Endodermal cell (in vitro differentiated cells): ENCODE data around the gene IPCEF1. TPM values are rescaled to one million over a fixed set of nuclear protein-coding genes. Genes with fewer than 3 reads are reported as not detected.

ENCODE experiments used
- DNase-seq: peaks from one replicate; pipeline ENCODE4 v3.0.0-alpha.2; 2017
- H3K27ac ChIP-seq: 2 replicates; pipeline ENCODE4 v1.5.1; 2013; ENCODE audit warnings: mild to moderate bottlenecking, low read depth, low read length, moderate library complexity
- H3K27me3 ChIP-seq: 2 replicates; pipeline ENCODE4 v1.6.1; 2013; ENCODE audit warnings: mild to moderate bottlenecking, low read length, moderate library complexity; ENCODE audit not compliant: insufficient read depth, control insufficient read depth, poor library complexity, severe bottlenecking
- H3K36me3 ChIP-seq: 2 replicates; pipeline ENCODE4 v1.7.0; 2013; ENCODE audit warnings: mild to moderate bottlenecking, low read length, moderate library complexity; ENCODE audit not compliant: control insufficient read depth, insufficient read depth
- H3K4me1 ChIP-seq: one replicate; pipeline ENCODE4 v1.7.0; 2013; ENCODE audit warnings: low read length; ENCODE audit not compliant: control insufficient read depth, insufficient read depth
- H3K4me3 ChIP-seq: 2 replicates; pipeline ENCODE4 v1.5.1; 2013; ENCODE audit warnings: mild to moderate bottlenecking, low read length, moderate library complexity
- H3K9ac ChIP-seq: 2 replicates; pipeline ENCODE4 v1.6.1; 2013; ENCODE audit warnings: mild to moderate bottlenecking, low read length, moderate library complexity; ENCODE audit not compliant: poor library complexity, severe bottlenecking; ENCODE audit errors: extremely low read depth
- H3K9me3 ChIP-seq: 2 replicates; pipeline ENCODE4 v1.6.1; 2013; ENCODE audit warnings: mild to moderate bottlenecking, low read length, moderate library complexity; ENCODE audit not compliant: control insufficient read depth
- H3K27ac Mint-ChIP-seq: 2 replicates; pipeline ENCODE4 v1.8.0; 2020; ENCODE audit warnings: mixed read lengths
- H3K27me3 Mint-ChIP-seq: 2 replicates; pipeline ENCODE4 v1.8.0; 2021; ENCODE audit warnings: mild to moderate bottlenecking, mixed read lengths; ENCODE audit not compliant: insufficient read depth
- H3K36me3 Mint-ChIP-seq: 2 replicates; pipeline ENCODE4 v1.8.0; 2020; ENCODE audit warnings: low read depth, mixed read lengths
- H3K4me1 Mint-ChIP-seq: 2 replicates; pipeline ENCODE4 v1.8.0; 2020; ENCODE audit warnings: mixed read lengths
- H3K4me3 Mint-ChIP-seq: 2 replicates; pipeline ENCODE4 v1.8.0; 2020; ENCODE audit warnings: mild to moderate bottlenecking, moderate library complexity, mixed read lengths
- H3K9me3 Mint-ChIP-seq: 2 replicates; pipeline ENCODE4 v1.8.0; 2020; ENCODE audit warnings: mild to moderate bottlenecking, mixed read lengths
- CTCF ChIP-seq: fragments of 200-600 bp; sonication (generic); conservative IDR thresholded peaks from 2 replicates; pipeline ENCODE4 v1.5.0; 2021; ENCODE audit warnings: antibody characterized with exemption, mild to moderate bottlenecking
- WGBS, 2 experiments: methylation state at CpG; one replicate each; pipeline versions ENCODE4 v1.1.5 to v1.1.7; 2013; ENCODE audit warnings: missing lambda C conversion rate in 2 of 2, mixed read lengths in 1 of 2; ENCODE audit not compliant: insufficient coverage in 1 of 2, insufficient read length in 1 of 2; 5-methylcytosine and 5-hydroxymethylcytosine counted together
- total RNA-seq, 2 donors: library from RNA; stranded (reverse); fragmentation: NEBNext Ultra II Directional in 1 of 2; extraction: Animal tissue kit (Norgen Biotek cat#: 25700) in 1 of 2; gene quantifications; 2 replicates in 1 of 2; 3 replicates in 1 of 2; pipeline ENCODE4 v1.2.1, GENCODE V29; 2021

Gene IPCEF1
- total RNA-seq, 2 donors from 2014 or later = 2.2 to 2.8 TPM

GRCh38 chr6:154394571-154394970, 38.0 kb upstream of the IPCEF1 start:
- H3K4me3 Mint-ChIP-seq = no peak overlapping the region
- Histone ChIP-seq H3K27ac (no peak overlapping the region), H3K9me3 (no peaks in the 10 kb centered on the region), H3K4me3 (no peak overlapping the region), H3K4me1 (no peaks in the 10 kb centered on the region), H3K9ac (no peak overlapping the region), H3K27me3 (no peaks in the 10 kb centered on the region), H3K36me3 (no peaks in the 10 kb centered on the region)
- DNase-seq = no peak
- no peaks in the 10 kb centered on the region for H3K27me3 Mint-ChIP-seq
- TF ChIP-seq CTCF = no peak
- H3K36me3 Mint-ChIP-seq = peaks cover 2% of the 10 kb centered on the region
- H3K4me1 Mint-ChIP-seq = no peaks in the 10 kb centered on the region
- H3K27ac Mint-ChIP-seq = no peak overlapping the region
- 97 to 100% methylated on average over 1 to 3 of the region's 3 CpGs for WGBS, 2 experiments
- H3K9me3 Mint-ChIP-seq = peaks cover 4% of the 10 kb centered on the region

GRCh38 chr6:154390034-154390433, 33.4 kb upstream of the IPCEF1 start:
- Histone ChIP-seq H3K27ac (no peak overlapping the region), H3K27me3 (no peaks in the 10 kb centered on the region), H3K9me3 (no peaks in the 10 kb centered on the region), H3K4me1 (no peaks in the 10 kb centered on the region), H3K36me3 (no peaks in the 10 kb centered on the region), H3K9ac (no peak overlapping the region), H3K4me3 (no peak overlapping the region)
- WGBS, 2 experiments = 87 to 100% methylated on average over 1 of the region's 1 CpG
- H3K27me3 Mint-ChIP-seq = no peaks in the 10 kb centered on the region
- no peaks in the 10 kb centered on the region for H3K36me3 Mint-ChIP-seq
- no peaks in the 10 kb centered on the region for H3K4me1 Mint-ChIP-seq
- no peak overlapping the region for H3K27ac Mint-ChIP-seq
- DNase-seq = no peak
- TF ChIP-seq CTCF = no peak
- H3K9me3 Mint-ChIP-seq = peaks cover 6% of the 10 kb centered on the region
- no peak overlapping the region for H3K4me3 Mint-ChIP-seq

- Histone ChIP-seq H3K27ac (no peak overlapping the region), H3K9ac (no peak overlapping the region), H3K9me3 (no peaks in the 10 kb centered on the region), H3K4me1 (no peaks in the 10 kb centered on the region), H3K4me3 (no peak overlapping the region), H3K36me3 (no peaks in the 10 kb centered on the region), H3K27me3 (no peaks in the 10 kb centered on the region)
- no peak for TF ChIP-seq CTCF
- no peaks in the 10 kb centered on the region for H3K4me1 Mint-ChIP-seq
- no peaks in the 10 kb centered on the region for H3K36me3 Mint-ChIP-seq
- H3K4me3 Mint-ChIP-seq = no peak overlapping the region
- peaks cover 6% of the 10 kb centered on the region for H3K9me3 Mint-ChIP-seq
- no peak overlapping the region for H3K27ac Mint-ChIP-seq
- DNase-seq = no peak
- no peaks in the 10 kb centered on the region for H3K27me3 Mint-ChIP-seq
- WGBS, 2 experiments = 89 to 100% methylated on average over 1 to 2 of the region's 3 CpGs
Observed at GRCh38 chr6:154388803-154389202, 32.2 kb upstream of the IPCEF1 start.
